ENCODE data around the gene AUTS2. TPM values are rescaled to one million over a fixed set of nuclear protein-coding genes. Genes with fewer than 3 reads are reported as not detected.

AUTS2 gene
- total and polyA plus RNA-seq, 2 of the 8 experiments (the other 6 are each of a cell fraction or from before 2014, with no cell fraction given) = 25.9 to 101 TPM

- no peak for TF ChIP-seq SUZ12 (IDR thresholded peaks at IDR 0.05; ENCODE audit: low read length)
- TF ChIP-seq TEAD4 (IDR thresholded peaks at IDR 0.05; ENCODE audit: low read depth, low read length) = no peak
- no peak for TF ChIP-seq RNF2 (IDR thresholded peaks at IDR 0.05; ENCODE audit: borderline replicate concordance, low read depth, low read length, missing control alignments, poor library complexity, severe bottlenecking)
- TF ChIP-seq EP300 (IDR thresholded peaks at IDR 0.05; ENCODE audit: borderline replicate concordance in 1 of 2, low read depth in 2 of 2, low read length in 2 of 2) = no peak
- TF ChIP-seq USF2 (IDR thresholded peaks at IDR 0.05; ENCODE audit: low read length) = no peak
- TF ChIP-seq KDM4A (IDR thresholded peaks at IDR 0.05; ENCODE audit: low read depth, low read length, severe bottlenecking) = no peak
Measured at GRCh38 chr7:70349819-70350218, 751.5 kb downstream of the AUTS2 start (continued).
